ENCODE data around the gene FGD6. TPM values are rescaled to one million over a fixed set of nuclear protein-coding genes. Genes with fewer than 3 reads are reported as not detected.
"Not testable (repeated sequence)": the region's sequence is repeated elsewhere in the genome, so short reads cannot be mapped to it uniquely, and the experiment has no call there.

The FGD6 gene
- total RNA-seq, 2 experiments from 2014 or later, result 1.5 TPM

GRCh38 chr12:95198914-95199313 is 18.4 kb downstream of the FGD6 start:
- ATAC-seq (ENCODE audit: poor library complexity) (no peak), DNase-seq (no peak)
- H3K4me3 Mint-ChIP-seq, result no peak overlapping the region
- H3K36me3 Mint-ChIP-seq (ENCODE audit: low read depth), result no peaks in the 10 kb centered on the region
- H3K27ac Mint-ChIP-seq, result no peak overlapping the region
- no peaks in the 10 kb centered on the region for H3K27me3 Mint-ChIP-seq
- H3K9me3 Mint-ChIP-seq, result no peaks in the 10 kb centered on the region
- H3K36me3 ChIP-seq (ENCODE audit: insufficient read depth, low read length), result no peaks in the 10 kb centered on the region
- ChIA-PET POLR2A (no interaction called here), CTCF (no interaction called here)
- no peaks in the 10 kb centered on the region for H3K9me3 ChIP-seq (ENCODE audit: control insufficient read depth in 1 of 2, insufficient read depth in 1 of 2, low read length in 2 of 2)
- H3K4me1 Mint-ChIP-seq (ENCODE audit: low read depth), result peaks cover 13% of the 10 kb centered on the region
- no peak overlapping the region for H3K4me3 ChIP-seq (ENCODE audit: low read length)
- no peaks in the 10 kb centered on the region for H3K27me3 ChIP-seq (ENCODE audit: control insufficient read depth in 1 of 2, insufficient read depth in 2 of 2, low read length in 2 of 2)
- H3K27ac ChIP-seq (ENCODE audit: low read depth in 1 of 2, low read length in 2 of 2), result no peak overlapping the region
- no peaks in the 10 kb centered on the region for H3K4me1 ChIP-seq (ENCODE audit: insufficient read depth, low read length)
- intact Hi-C loops (cut with DNase I, micrococcal nuclease), result no loop called here
- TF ChIP-seq CTCF (IDR thresholded peaks at IDR 0.05), result no peak

- ChIA-PET POLR2A (no interaction called here), CTCF (no interaction called here)
- ATAC-seq (ENCODE audit: poor library complexity) (no peak), DNase-seq (no peak)
- Histone ChIP-seq H3K9me3 (ENCODE audit: control insufficient read depth in 1 of 2, insufficient read depth in 1 of 2, low read length in 2 of 2) (no peaks in the 10 kb centered on the region), H3K4me3 (ENCODE audit: low read length) (no peak overlapping the region), H3K36me3 (ENCODE audit: insufficient read depth, low read length) (no peaks in the 10 kb centered on the region), H3K27ac (ENCODE audit: low read depth in 1 of 2, low read length in 2 of 2) (no peak overlapping the region), H3K27me3 (ENCODE audit: control insufficient read depth in 1 of 2, insufficient read depth in 2 of 2, low read length in 2 of 2) (no peaks in the 10 kb centered on the region), H3K4me1 (ENCODE audit: insufficient read depth, low read length) (no peaks in the 10 kb centered on the region)
- no peak overlapping the region for H3K4me3 Mint-ChIP-seq
- intact Hi-C loops (cut with DNase I, micrococcal nuclease), result no loop called here
- TF ChIP-seq CTCF (IDR thresholded peaks at IDR 0.05), result no peak
- no peaks in the 10 kb centered on the region for H3K36me3 Mint-ChIP-seq (ENCODE audit: low read depth)
- no peaks in the 10 kb centered on the region for H3K9me3 Mint-ChIP-seq
- no peak overlapping the region for H3K27ac Mint-ChIP-seq
- peaks cover 5% of the 10 kb centered on the region for H3K4me1 Mint-ChIP-seq (ENCODE audit: low read depth)
- no peaks in the 10 kb centered on the region for H3K27me3 Mint-ChIP-seq
Measured at GRCh38 chr12:95197636-95198035, 19.6 kb downstream of the FGD6 start.

- intact Hi-C loops (cut with DNase I, micrococcal nuclease); DNase-seq; H3K36me3 ChIP-seq (ENCODE audit: insufficient read depth, low read length); H3K4me1 ChIP-seq (ENCODE audit: insufficient read depth, low read length); H3K4me3 ChIP-seq (ENCODE audit: low read length); H3K4me3 Mint-ChIP-seq; H3K27me3 ChIP-seq (ENCODE audit: control insufficient read depth in 1 of 2, insufficient read depth in 2 of 2, low read length in 2 of 2); H3K27ac Mint-ChIP-seq; H3K27me3 Mint-ChIP-seq; CTCF ChIA-PET; H3K4me1 Mint-ChIP-seq (ENCODE audit: low read depth); H3K36me3 Mint-ChIP-seq (ENCODE audit: low read depth); H3K9me3 ChIP-seq (ENCODE audit: control insufficient read depth in 1 of 2, insufficient read depth in 1 of 2, low read length in 2 of 2); H3K27ac ChIP-seq (ENCODE audit: low read depth in 1 of 2, low read length in 2 of 2); ATAC-seq (ENCODE audit: poor library complexity); H3K9me3 Mint-ChIP-seq; POLR2A ChIA-PET: not testable (repeated sequence)
Measured at GRCh38 chr12:95196875-95197569, 20.2 kb downstream of the FGD6 start.

GRCh38 chr12:95195122-95195521 is 22.1 kb downstream of the FGD6 start:
- Histone ChIP-seq H3K27me3 (ENCODE audit: control insufficient read depth in 1 of 2, insufficient read depth in 2 of 2, low read length in 2 of 2) (no peaks in the 10 kb centered on the region), H3K36me3 (ENCODE audit: insufficient read depth, low read length) (no peaks in the 10 kb centered on the region), H3K9me3 (ENCODE audit: control insufficient read depth in 1 of 2, insufficient read depth in 1 of 2, low read length in 2 of 2) (no peaks in the 10 kb centered on the region), H3K4me3 (ENCODE audit: low read length) (no peak overlapping the region), H3K27ac (ENCODE audit: low read depth in 1 of 2, low read length in 2 of 2) (no peak overlapping the region), H3K4me1 (ENCODE audit: insufficient read depth, low read length) (no peaks in the 10 kb centered on the region)
- no peak overlapping the region for H3K4me3 Mint-ChIP-seq
- CTCF ChIA-PET, result no interaction called here
- no peaks in the 10 kb centered on the region for H3K27me3 Mint-ChIP-seq
- ATAC-seq (ENCODE audit: poor library complexity), result no peak
- H3K36me3 Mint-ChIP-seq (ENCODE audit: low read depth), result no peaks in the 10 kb centered on the region
- DNase-seq, result no peak
- POLR2A ChIA-PET, result no interaction called here
- intact Hi-C loops (cut with DNase I, micrococcal nuclease), result no loop called here
- no peaks in the 10 kb centered on the region for H3K9me3 Mint-ChIP-seq
- no peak for TF ChIP-seq CTCF (IDR thresholded peaks at IDR 0.05)
- no peaks in the 10 kb centered on the region for H3K4me1 Mint-ChIP-seq (ENCODE audit: low read depth)
- H3K27ac Mint-ChIP-seq, result no peak overlapping the region
